Loucy (cell line): ENCODE measurements around the gene CNTNAP2.
"Not testable (repeated sequence)": the region's sequence is repeated elsewhere in the genome, so short reads cannot be mapped to it uniquely, and the experiment has no call there.

ENCODE experiments used
- H2AFZ ChIP-seq: fragments of 200-600 bp; sonication (generic); 2 replicates; pipeline ENCODE4 v1.6.0; 2016; ENCODE audit warnings: antibody characterized with exemption, mild to moderate bottlenecking, low read length, moderate library complexity
- H3F3A ChIP-seq: fragments of 200-600 bp; 2 replicates; pipeline ENCODE4 v1.6.0; 2016; ENCODE audit warnings: antibody characterized with exemption, low read depth, mild to moderate bottlenecking
- H3K27me3 ChIP-seq: fragments of 200-600 bp; sonication (generic); 2 replicates; pipeline ENCODE4 v1.6.1; 2014; ENCODE audit warnings: low read length, mild to moderate bottlenecking; ENCODE audit not compliant: insufficient read depth, poor library complexity, severe bottlenecking
- H3K36me3 ChIP-seq: fragments of 200-600 bp; sonication (generic); 2 replicates; pipeline ENCODE4 v1.6.1; 2016; ENCODE audit warnings: low read length; ENCODE audit not compliant: insufficient read depth
- H3K4me1 ChIP-seq: fragments of 200-600 bp; sonication (generic); 2 replicates; pipeline ENCODE4 v1.5.1; 2014; ENCODE audit warnings: low read length, mild to moderate bottlenecking; ENCODE audit not compliant: insufficient read depth, poor library complexity, severe bottlenecking
- H3K4me2 ChIP-seq: fragments of 200-600 bp; sonication (generic); 2 replicates; pipeline ENCODE4 v1.6.0; 2014; ENCODE audit warnings: antibody characterized with exemption, low read length, low read depth, mild to moderate bottlenecking; ENCODE audit not compliant: poor library complexity, severe bottlenecking
- H3K4me3 ChIP-seq: fragments of 200-600 bp; sonication (generic); 2 replicates; pipeline ENCODE4 v1.5.1; 2014; ENCODE audit warnings: low read length, mild to moderate bottlenecking, mixed read lengths; ENCODE audit not compliant: poor library complexity, severe bottlenecking
- H3K79me2 ChIP-seq: fragments of 200-600 bp; sonication (generic); 2 replicates; pipeline ENCODE4 v1.6.1; 2014; ENCODE audit warnings: low read length; ENCODE audit not compliant: insufficient read depth
- H3K9ac ChIP-seq: fragments of 200-600 bp; sonication (generic); 2 replicates; pipeline ENCODE4 v1.6.0; 2014; ENCODE audit warnings: mild to moderate bottlenecking, low read depth, low read length, moderate library complexity; ENCODE audit not compliant: poor library complexity, severe bottlenecking
- H3K9me2 ChIP-seq: fragments of 200-600 bp; sonication (generic); replicated peaks from 2 replicates; pipeline ENCODE4 v1.6.1; 2016; ENCODE audit warnings: low read depth, low read length, mixed read lengths
- H3K9me3 ChIP-seq: fragments of 200-600 bp; sonication (generic); 2 replicates; pipeline ENCODE4 v1.6.1; 2014; ENCODE audit warnings: mild to moderate bottlenecking, antibody characterized with exemption, low read length, low read depth; ENCODE audit not compliant: insufficient read depth
- H4K20me1 ChIP-seq: fragments of 200-600 bp; sonication (generic); 2 replicates; pipeline ENCODE4 v1.6.0; 2014; ENCODE audit warnings: antibody characterized with exemption, low read length, mild to moderate bottlenecking; ENCODE audit not compliant: insufficient read depth, poor library complexity, severe bottlenecking
- EZH2phosphoT487 ChIP-seq: fragments of 200-600 bp; IDR thresholded peaks from 2 replicates; pipeline ENCODE4 v1.6.1; 2018; ENCODE audit warnings: antibody characterized with exemption, mild to moderate bottlenecking, moderate library complexity, borderline replicate concordance
- TF ChIP-seq, protein P1 (sequence below): fragments of 200-600 bp; sonication (generic); conservative IDR thresholded peaks from 2 replicates; pipeline ENCODE4 v1.5.1; 2014; ENCODE audit warnings: mild to moderate bottlenecking, antibody characterized with exemption, low read length

CNTNAP2 gene

GRCh38 chr7:146176860-146177259 is 60.3 kb downstream of the CNTNAP2 start:
- Histone ChIP-seq H3K36me3 (no peaks in the 10 kb centered on the region), H2AFZ (no peak overlapping the region), H3K9me3 (no peaks in the 10 kb centered on the region), H4K20me1 (no peaks in the 10 kb centered on the region), H3K79me2 (no peaks in the 10 kb centered on the region), H3K9ac (no peak overlapping the region), H3K27me3 (no peaks in the 10 kb centered on the region), H3K9me2 (no peaks in the 10 kb centered on the region), H3K4me3 (no peak overlapping the region), H3F3A (no peaks in the 10 kb centered on the region), H3K4me2 (no peak overlapping the region), H3K4me1 (no peaks in the 10 kb centered on the region)
- TF ChIP-seq EZH2phosphoT487, result no peak
- TF ChIP-seq, protein P1, sequence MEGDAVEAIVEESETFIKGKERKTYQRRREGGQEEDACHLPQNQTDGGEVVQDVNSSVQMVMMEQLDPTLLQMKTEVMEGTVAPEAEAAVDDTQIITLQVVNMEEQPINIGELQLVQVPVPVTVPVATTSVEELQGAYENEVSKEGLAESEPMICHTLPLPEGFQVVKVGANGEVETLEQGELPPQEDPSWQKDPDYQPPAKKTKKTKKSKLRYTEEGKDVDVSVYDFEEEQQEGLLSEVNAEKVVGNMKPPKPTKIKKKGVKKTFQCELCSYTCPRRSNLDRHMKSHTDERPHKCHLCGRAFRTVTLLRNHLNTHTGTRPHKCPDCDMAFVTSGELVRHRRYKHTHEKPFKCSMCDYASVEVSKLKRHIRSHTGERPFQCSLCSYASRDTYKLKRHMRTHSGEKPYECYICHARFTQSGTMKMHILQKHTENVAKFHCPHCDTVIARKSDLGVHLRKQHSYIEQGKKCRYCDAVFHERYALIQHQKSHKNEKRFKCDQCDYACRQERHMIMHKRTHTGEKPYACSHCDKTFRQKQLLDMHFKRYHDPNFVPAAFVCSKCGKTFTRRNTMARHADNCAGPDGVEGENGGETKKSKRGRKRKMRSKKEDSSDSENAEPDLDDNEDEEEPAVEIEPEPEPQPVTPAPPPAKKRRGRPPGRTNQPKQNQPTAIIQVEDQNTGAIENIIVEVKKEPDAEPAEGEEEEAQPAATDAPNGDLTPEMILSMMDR, result no peak

- no peak overlapping the region for H3K4me3 ChIP-seq
- no peaks in the 10 kb centered on the region for H3K79me2 ChIP-seq
- no peaks in the 10 kb centered on the region for H3K9me3 ChIP-seq
- H3K4me2 ChIP-seq, result no peak overlapping the region
- H3K9ac ChIP-seq, result no peak overlapping the region
- no peaks in the 10 kb centered on the region for H3K9me2 ChIP-seq
- TF ChIP-seq, protein P1, result no peak
- TF ChIP-seq EZH2phosphoT487, result no peak
- H3K4me1 ChIP-seq, result no peaks in the 10 kb centered on the region
- H2AFZ ChIP-seq, result no peak overlapping the region
- no peaks in the 10 kb centered on the region for H3K36me3 ChIP-seq
- no peaks in the 10 kb centered on the region for H4K20me1 ChIP-seq
- H3F3A ChIP-seq, result no peaks in the 10 kb centered on the region
- no peaks in the 10 kb centered on the region for H3K27me3 ChIP-seq
These were observed 60.7 kb downstream of the CNTNAP2 start for GRCh38 chr7:146177301-146177700.

- Histone ChIP-seq H3K9ac (no peak overlapping the region), H3K4me1 (no peaks in the 10 kb centered on the region), H3K4me3 (no peak overlapping the region), H2AFZ (no peak overlapping the region), H3K4me2 (no peak overlapping the region), H3K9me2 (no peaks in the 10 kb centered on the region), H3K79me2 (no peaks in the 10 kb centered on the region), H3K36me3 (no peaks in the 10 kb centered on the region), H3F3A (no peaks in the 10 kb centered on the region), H4K20me1 (no peaks in the 10 kb centered on the region), H3K9me3 (0 out of 2 replicates have a peak, but pooled peaks cover 4% of the 10 kb centered on the region), H3K27me3 (no peaks in the 10 kb centered on the region)
- TF ChIP-seq EZH2phosphoT487, result no peak
- TF ChIP-seq, protein P1, result no peak
These were observed 69.2 kb downstream of the CNTNAP2 start for GRCh38 chr7:146185844-146186243.

GRCh38 chr7:146191428-146191827 is 74.8 kb downstream of the CNTNAP2 start:
- H3K9ac ChIP-seq, H3F3A ChIP-seq, H3K9me3 ChIP-seq, H3K79me2 ChIP-seq, H3K36me3 ChIP-seq, H3K27me3 ChIP-seq, H2AFZ ChIP-seq, H4K20me1 ChIP-seq, H3K4me1 ChIP-seq, H3K9me2 ChIP-seq, H3K4me2 ChIP-seq, H3K4me3 ChIP-seq: not testable (repeated sequence)
